ENCODE data around the gene SKIC8.
"Not testable (repeated sequence)": the region's sequence is repeated elsewhere in the genome, so short reads cannot be mapped to it uniquely, and the experiment has no call there.

Gene SKIC8

GRCh38 chr15:78249131-78249530, 50.3 kb downstream of the SKIC8 start:
- H4K8ac ChIP-seq (ENCODE audit: low read depth, low read length) = no peak overlapping the region
- no peak overlapping the region for H3K23ac ChIP-seq (ENCODE audit: low read depth, low read length, poor library complexity)
- H4K91ac ChIP-seq (ENCODE audit: low read depth, low read length, poor library complexity) = no peak overlapping the region
- no peak overlapping the region for H3K27ac ChIP-seq (replicated peaks; ENCODE audit: low read length)
- WGBS, 2 donors (ENCODE audit: extremely low coverage in 2 of 2, insufficient read length in 2 of 2, insufficient replicate concordance in 1 of 2) = no CpG with 5 or more reads among the region's 5 CpGs
- H3K18ac ChIP-seq (ENCODE audit: low read length) = no peak overlapping the region
- no peak overlapping the region for H3K4me3 ChIP-seq (ENCODE audit: low read length in 2 of 2)
- no peak for DNase-seq (ENCODE audit: low spot score)
- no peak overlapping the region for H3K4me2 ChIP-seq (ENCODE audit: insufficient read depth, low read length, poor library complexity, severe bottlenecking)
- no peak overlapping the region for H2AFZ ChIP-seq (ENCODE audit: low read length)
- H3K9me3 ChIP-seq (replicated peaks in 1 of 2; ENCODE audit: control insufficient read depth in 2 of 2, insufficient read depth in 1 of 2, low read depth in 1 of 2, low read length in 2 of 2) = peaks cover 0 to 2% of the 10 kb centered on the region in 2 donors
- no peak overlapping the region for H3K9ac ChIP-seq (ENCODE audit: low read depth, low read length, poor library complexity)
- H2AK5ac ChIP-seq (ENCODE audit: low read depth, low read length) = no peak overlapping the region
- H3K4me1 ChIP-seq (ENCODE audit: control insufficient read depth in 2 of 2, insufficient read depth in 1 of 2, low read depth in 1 of 2, low read length in 2 of 2) = peaks cover 0 to 2% of the 10 kb centered on the region in 2 donors
- H3K14ac ChIP-seq (ENCODE audit: low read length) = no peak overlapping the region
- H3K27me3 ChIP-seq (ENCODE audit: control insufficient read depth in 3 of 3, insufficient read depth in 3 of 3, low read depth in 1 of 3, low read length in 3 of 3) = peaks cover 0 to 6% (median 0%) of the 10 kb centered on the region in 3 experiments
- no peak overlapping the region for H2BK120ac ChIP-seq (ENCODE audit: low read depth, low read length)
- H3K79me1 ChIP-seq (ENCODE audit: low read depth, low read length) = no peaks in the 10 kb centered on the region
- H2BK15ac ChIP-seq (ENCODE audit: low read length) = no peak overlapping the region
- H2BK12ac ChIP-seq (ENCODE audit: low read length) = no peak overlapping the region
- no peaks in the 10 kb centered on the region for H3K36me3 ChIP-seq (replicated peaks in 1 of 2; ENCODE audit: control insufficient read depth in 2 of 2, insufficient read depth in 2 of 2, low read length in 2 of 2)
- no peak overlapping the region for H2BK5ac ChIP-seq (ENCODE audit: low read length)
- no peak overlapping the region for H3K4ac ChIP-seq (ENCODE audit: low read length)

GRCh38 chr15:78247911-78248310, 51.5 kb downstream of the SKIC8 start:
- Histone ChIP-seq H3K23ac (ENCODE audit: low read depth, low read length, poor library complexity) (no peak overlapping the region), H3K4me1 (ENCODE audit: control insufficient read depth in 2 of 2, insufficient read depth in 1 of 2, low read depth in 1 of 2, low read length in 2 of 2) (peaks cover 3 to 5% of the 10 kb centered on the region in 2 donors), H2BK5ac (ENCODE audit: low read length) (no peak overlapping the region), H3K27ac (replicated peaks; ENCODE audit: low read length) (no peak overlapping the region), H2BK120ac (ENCODE audit: low read depth, low read length) (no peak overlapping the region), H3K14ac (ENCODE audit: low read length) (no peak overlapping the region), H2BK15ac (ENCODE audit: low read length) (no peak overlapping the region), H3K4me3 (ENCODE audit: low read length in 2 of 2) (no peak overlapping the region), H3K79me1 (ENCODE audit: low read depth, low read length) (no peaks in the 10 kb centered on the region), H3K27me3 (ENCODE audit: control insufficient read depth in 3 of 3, insufficient read depth in 3 of 3, low read depth in 1 of 3, low read length in 3 of 3) (peaks cover 0 to 6% (median 0%) of the 10 kb centered on the region in 3 experiments), H2BK12ac (ENCODE audit: low read length) (no peak overlapping the region), H3K18ac (ENCODE audit: low read length) (no peak overlapping the region), H2AK5ac (ENCODE audit: low read depth, low read length) (no peak overlapping the region), H3K36me3 (replicated peaks in 1 of 2; ENCODE audit: control insufficient read depth in 2 of 2, insufficient read depth in 2 of 2, low read length in 2 of 2) (no peaks in the 10 kb centered on the region), H3K9ac (ENCODE audit: low read depth, low read length, poor library complexity) (no peak overlapping the region), H3K9me3 (replicated peaks in 1 of 2; ENCODE audit: control insufficient read depth in 2 of 2, insufficient read depth in 1 of 2, low read depth in 1 of 2, low read length in 2 of 2) (peaks cover 0 to 2% of the 10 kb centered on the region in 2 donors), H3K4ac (ENCODE audit: low read length) (no peak overlapping the region), H4K91ac (ENCODE audit: low read depth, low read length, poor library complexity) (no peak overlapping the region), H2AFZ (ENCODE audit: low read length) (no peak overlapping the region), H4K8ac (ENCODE audit: low read depth, low read length) (no peak overlapping the region), H3K4me2 (ENCODE audit: insufficient read depth, low read length, poor library complexity, severe bottlenecking) (no peak overlapping the region)
- no CpG with 5 or more reads among the region's 1 CpG for WGBS, 2 donors (ENCODE audit: extremely low coverage in 2 of 2, insufficient read length in 2 of 2, insufficient replicate concordance in 1 of 2)
- no peak for DNase-seq (ENCODE audit: low spot score)

- H3K4me3 ChIP-seq (ENCODE audit: low read length in 2 of 2); H3K4me1 ChIP-seq (ENCODE audit: control insufficient read depth in 2 of 2, insufficient read depth in 1 of 2, low read depth in 1 of 2, low read length in 2 of 2); H2BK12ac ChIP-seq (ENCODE audit: low read length); H2AFZ ChIP-seq (ENCODE audit: low read length); H3K4me2 ChIP-seq (ENCODE audit: insufficient read depth, low read length, poor library complexity, severe bottlenecking); H2BK120ac ChIP-seq (ENCODE audit: low read depth, low read length); H2BK5ac ChIP-seq (ENCODE audit: low read length); H3K27ac ChIP-seq (replicated peaks; ENCODE audit: low read length); H3K23ac ChIP-seq (ENCODE audit: low read depth, low read length, poor library complexity); H3K27me3 ChIP-seq (ENCODE audit: control insufficient read depth in 3 of 3, insufficient read depth in 3 of 3, low read depth in 1 of 3, low read length in 3 of 3); H3K36me3 ChIP-seq (replicated peaks in 1 of 2; ENCODE audit: control insufficient read depth in 2 of 2, insufficient read depth in 2 of 2, low read length in 2 of 2); H2BK15ac ChIP-seq (ENCODE audit: low read length); DNase-seq (ENCODE audit: low spot score); H3K9me3 ChIP-seq (replicated peaks in 1 of 2; ENCODE audit: control insufficient read depth in 2 of 2, insufficient read depth in 1 of 2, low read depth in 1 of 2, low read length in 2 of 2); H4K8ac ChIP-seq (ENCODE audit: low read depth, low read length); H3K18ac ChIP-seq (ENCODE audit: low read length); H2AK5ac ChIP-seq (ENCODE audit: low read depth, low read length); H3K4ac ChIP-seq (ENCODE audit: low read length); H3K14ac ChIP-seq (ENCODE audit: low read length); H4K91ac ChIP-seq (ENCODE audit: low read depth, low read length, poor library complexity); H3K79me1 ChIP-seq (ENCODE audit: low read depth, low read length); H3K9ac ChIP-seq (ENCODE audit: low read depth, low read length, poor library complexity): not testable (repeated sequence)
- no CpG with 5 or more reads among the region's 39 CpGs for WGBS, 2 donors (ENCODE audit: extremely low coverage in 2 of 2, insufficient read length in 2 of 2, insufficient replicate concordance in 1 of 2)
These were observed 53.3 kb downstream of the SKIC8 start for GRCh38 chr15:78245976-78246620.

DNA sequence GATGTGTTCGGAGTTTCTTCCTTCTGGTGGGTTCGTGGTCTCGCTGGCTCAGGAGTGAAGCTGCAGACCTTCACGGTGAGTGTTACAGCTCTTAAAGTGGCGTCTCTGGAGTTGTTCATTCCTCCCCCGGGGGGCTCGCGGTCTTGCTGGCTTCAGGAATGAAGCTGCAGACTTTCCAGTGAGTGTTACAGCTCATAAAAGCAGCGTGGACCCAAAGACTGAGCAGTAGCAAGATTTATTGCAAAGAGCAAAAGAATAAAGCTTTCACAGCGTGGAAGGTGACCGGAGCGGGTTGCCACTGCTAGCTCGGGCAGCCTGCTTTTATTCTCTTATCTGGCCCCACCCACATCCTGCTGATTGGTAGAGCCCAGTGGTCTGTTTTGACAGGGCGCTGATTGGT, 54.0 kb downstream of the SKIC8 start:
- H4K8ac ChIP-seq (ENCODE audit: low read depth, low read length); H3K27ac ChIP-seq (replicated peaks; ENCODE audit: low read length); H3K18ac ChIP-seq (ENCODE audit: low read length); H2BK120ac ChIP-seq (ENCODE audit: low read depth, low read length); H2BK15ac ChIP-seq (ENCODE audit: low read length); H2AK5ac ChIP-seq (ENCODE audit: low read depth, low read length); H3K4me2 ChIP-seq (ENCODE audit: insufficient read depth, low read length, poor library complexity, severe bottlenecking); H3K36me3 ChIP-seq (replicated peaks in 1 of 2; ENCODE audit: control insufficient read depth in 2 of 2, insufficient read depth in 2 of 2, low read length in 2 of 2); H3K27me3 ChIP-seq (ENCODE audit: control insufficient read depth in 3 of 3, insufficient read depth in 3 of 3, low read depth in 1 of 3, low read length in 3 of 3); H3K4me3 ChIP-seq (ENCODE audit: low read length in 2 of 2); H3K4ac ChIP-seq (ENCODE audit: low read length); DNase-seq (ENCODE audit: low spot score); H2BK12ac ChIP-seq (ENCODE audit: low read length); H3K23ac ChIP-seq (ENCODE audit: low read depth, low read length, poor library complexity); H3K14ac ChIP-seq (ENCODE audit: low read length); H4K91ac ChIP-seq (ENCODE audit: low read depth, low read length, poor library complexity); H3K9ac ChIP-seq (ENCODE audit: low read depth, low read length, poor library complexity); H3K79me1 ChIP-seq (ENCODE audit: low read depth, low read length); H3K9me3 ChIP-seq (replicated peaks in 1 of 2; ENCODE audit: control insufficient read depth in 2 of 2, insufficient read depth in 1 of 2, low read depth in 1 of 2, low read length in 2 of 2); H3K4me1 ChIP-seq (ENCODE audit: control insufficient read depth in 2 of 2, insufficient read depth in 1 of 2, low read depth in 1 of 2, low read length in 2 of 2); H2BK5ac ChIP-seq (ENCODE audit: low read length): not testable (repeated sequence)
- H2AFZ ChIP-seq (ENCODE audit: low read length) = peak overlapping the region; percentile 45
- WGBS, 2 donors (ENCODE audit: extremely low coverage in 2 of 2, insufficient read length in 2 of 2, insufficient replicate concordance in 1 of 2) = no CpG with 5 or more reads among the region's 14 CpGs

Measured in neuronal stem cell (in vitro differentiated cells).